Lower lobe of right lung (tissue), 2 donors: ENCODE data around the gene HAPLN1. TPM values are rescaled to one million over a fixed set of nuclear protein-coding genes. Genes with fewer than 3 reads are reported as not detected.

Experiments
- ATAC-seq, 2 donors: fragments of 200-7000 bp; cut with Tn5 transposase; one replicate each; pipeline ENCODE4 v1.9.1; 2020 to 2022; ENCODE audit warnings: mild to moderate bottlenecking in 2 of 2, moderate library complexity in 2 of 2
- DNase-seq: peaks from one replicate; pipeline ENCODE4 v3.0.0-alpha.2; 2020
- H3K27ac ChIP-seq: fragments of 200-600 bp; one replicate; pipeline ENCODE4 v1.8.0; 2022
- H3K27me3 ChIP-seq: fragments of 200-600 bp; one replicate; pipeline ENCODE4 v1.8.0; 2022; ENCODE audit warnings: low read depth
- H3K36me3 ChIP-seq: fragments of 200-600 bp; one replicate; pipeline ENCODE4 v1.8.0; 2022; ENCODE audit warnings: mild to moderate bottlenecking
- H3K4me1 ChIP-seq: fragments of 200-600 bp; one replicate; pipeline ENCODE4 v1.8.0; 2022
- H3K4me3 ChIP-seq: fragments of 200-600 bp; one replicate; pipeline ENCODE4 v1.8.0; 2022; ENCODE audit warnings: mild to moderate bottlenecking
- H3K9me3 ChIP-seq: fragments of 200-600 bp; one replicate; pipeline ENCODE4 v1.8.0; 2022
- CTCF ChIP-seq: fragments of 200-600 bp; IDR thresholded peaks from one replicate; pipeline ENCODE4 v1.8.0; 2022; ENCODE audit warnings: antibody characterized with exemption, mild to moderate bottlenecking
- intact Hi-C: fragments of 100-400 bp; cut with DNase I; formaldehyde crosslinking; loops from one replicate; pipeline ENCODE4 v1.11.0; 2022
- total RNA-seq: library from RNA; stranded (reverse); fragmentation: NEBNext Ultra II Directional; extraction: Animal tissue kit (Norgen Biotek cat#: 25700); gene quantifications from one replicate; pipeline ENCODE4 v1.2.1, GENCODE V29; 2021
- donor health status: DM: no; HTN: yes; CAD: no; lungs with severe emphysema.

The HAPLN1 gene
- total RNA-seq, 1 donor from 2014 or later, result 0.21 TPM

- Histone ChIP-seq H3K9me3 (no peaks in the 10 kb centered on the region), H3K27ac (no peak overlapping the region), H3K36me3 (no peaks in the 10 kb centered on the region), H3K4me3 (no peak overlapping the region), H3K4me1 (no peaks in the 10 kb centered on the region), H3K27me3 (no peaks in the 10 kb centered on the region)
- intact Hi-C loops, result no loop called here
- no peak for ATAC-seq
- TF ChIP-seq CTCF, result no peak
- no peak for DNase-seq
Measured at GRCh38 chr5:83683836-83684235, 36.8 kb downstream of the HAPLN1 start.

- ATAC-seq, result no peak
- DNase-seq, result no peak
Measured at GRCh38 chr5:83672646-83673045, 48.0 kb downstream of the HAPLN1 start.

DNA sequence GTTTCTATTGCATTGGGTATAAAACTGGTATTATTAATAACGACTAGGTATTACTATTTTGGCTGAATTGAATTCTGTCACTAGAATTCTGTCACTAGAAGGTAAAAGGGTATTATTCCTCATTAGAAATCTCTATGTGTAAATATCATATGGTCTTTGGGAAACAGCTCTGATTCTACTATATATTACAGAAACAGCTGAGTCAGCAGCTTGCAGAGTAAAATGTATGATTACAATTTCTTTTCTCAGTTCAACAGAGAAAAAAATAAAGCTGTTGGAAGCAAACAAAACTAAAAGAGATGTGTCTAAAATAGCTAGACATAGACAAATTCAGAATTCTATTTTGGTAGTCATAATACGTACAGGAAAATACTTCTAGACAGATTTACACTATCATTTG, 48.5 kb downstream of the HAPLN1 start:
- intact Hi-C loops, result no loop called here

More at GRCh38 chr5:83672646-83673045, 48.0 kb downstream of the HAPLN1 start:
- H3K36me3 ChIP-seq, result no peaks in the 10 kb centered on the region
- no peaks in the 10 kb centered on the region for H3K27me3 ChIP-seq
- intact Hi-C loops, result no loop called here
- no peak overlapping the region for H3K27ac ChIP-seq
- no peaks in the 10 kb centered on the region for H3K4me1 ChIP-seq
- no peak overlapping the region for H3K4me3 ChIP-seq
- TF ChIP-seq CTCF, result no peak
- H3K9me3 ChIP-seq, result no peaks in the 10 kb centered on the region

DNA sequence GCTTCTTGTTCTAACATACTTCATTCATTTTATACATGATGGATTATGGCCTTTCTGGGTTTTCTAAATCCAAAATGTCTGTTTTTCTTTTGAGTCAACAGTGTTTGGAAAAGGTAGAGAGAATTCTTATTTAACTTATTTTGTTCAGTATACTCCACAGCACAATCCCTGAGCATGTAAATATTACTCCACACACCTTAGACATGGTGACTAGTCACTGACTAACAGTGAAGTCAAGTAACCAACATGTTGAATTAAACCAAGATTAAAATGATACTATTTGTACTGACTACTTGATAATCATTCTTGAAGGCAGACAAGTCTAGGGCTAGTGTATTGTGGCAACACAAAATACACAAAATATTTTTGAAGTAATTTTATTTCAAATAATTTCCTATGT, 55.0 kb downstream of the HAPLN1 start:
- H3K36me3 ChIP-seq, result no peaks in the 10 kb centered on the region
- H3K4me1 ChIP-seq, result no peaks in the 10 kb centered on the region
- H3K27ac ChIP-seq, result no peak overlapping the region
- H3K27me3 ChIP-seq, result no peaks in the 10 kb centered on the region
- DNase-seq (no peak), ATAC-seq (no peak)
- no peak for TF ChIP-seq CTCF
- H3K4me3 ChIP-seq, result no peak overlapping the region
- intact Hi-C loops, result no loop called here
- H3K9me3 ChIP-seq, result no peaks in the 10 kb centered on the region

More for the DNA sequence above, 48.5 kb downstream of the HAPLN1 start:
- Histone ChIP-seq H3K4me1 (no peaks in the 10 kb centered on the region), H3K36me3 (no peaks in the 10 kb centered on the region), H3K4me3 (no peak overlapping the region), H3K27me3 (no peaks in the 10 kb centered on the region), H3K27ac (no peak overlapping the region), H3K9me3 (no peaks in the 10 kb centered on the region)
- TF ChIP-seq CTCF, result no peak
- no peak for DNase-seq
- ATAC-seq, result no peak

DNA sequence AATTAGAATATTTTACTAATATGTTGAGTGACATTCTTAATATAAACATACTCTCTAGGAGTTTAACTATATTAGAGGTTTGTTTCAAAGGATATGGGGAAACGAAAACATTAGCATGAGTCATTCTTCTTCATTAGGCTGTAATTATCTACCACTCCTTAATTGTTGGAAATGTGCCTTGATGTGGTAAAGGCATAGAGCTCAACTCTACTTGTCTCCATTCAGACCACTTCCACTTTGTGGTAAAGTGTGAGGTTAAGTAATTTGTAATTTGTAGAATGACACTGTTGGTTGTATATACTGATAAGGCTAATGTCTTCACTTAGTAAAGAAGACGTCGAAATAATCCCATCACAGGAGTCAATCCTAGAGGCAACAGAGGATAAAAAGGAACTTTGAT, 58.1 kb downstream of the HAPLN1 start:
- ATAC-seq, result no peak
- no peak overlapping the region for H3K27ac ChIP-seq
- no peaks in the 10 kb centered on the region for H3K4me1 ChIP-seq
- no peak overlapping the region for H3K4me3 ChIP-seq
- H3K9me3 ChIP-seq, result no peaks in the 10 kb centered on the region
- H3K36me3 ChIP-seq, result no peaks in the 10 kb centered on the region
- H3K27me3 ChIP-seq, result no peaks in the 10 kb centered on the region
- DNase-seq, result no peak
- intact Hi-C loops, result no loop called here
- no peak for TF ChIP-seq CTCF
